K562 (cell line): ENCODE data around the gene SUPT3H. TPM values are rescaled to one million over a fixed set of nuclear protein-coding genes. Genes with fewer than 3 reads are reported as not detected.

Experiments
- BHLHE40 ChIP-seq: IDR thresholded peaks from 2 replicates; pipeline ENCODE4 v1.6.1; 2011; ENCODE audit warnings: low read length, improper control_type of control experiment
- CLOCK ChIP-seq: fragments of 250-450 bp; sonication (Bioruptor Pico); IDR thresholded peaks from 2 replicates; pipeline ENCODE4 v1.4.0; 2020; ENCODE audit warnings: mild to moderate bottlenecking, moderate library complexity, borderline replicate concordance
- CREB5 ChIP-seq: fragments of 250-450 bp; sonication (Bioruptor Pico); IDR thresholded peaks from 2 replicates; pipeline ENCODE4 v1.5.0; 2020; ENCODE audit warnings: mild to moderate bottlenecking
- DACH1 ChIP-seq: fragments of 450-650 bp; IDR thresholded peaks from 2 replicates; pipeline ENCODE4 v1.6.1; 2018; ENCODE audit not compliant: partially characterized antibody
- DMBX1 ChIP-seq: fragments of 250-450 bp; sonication (Bioruptor Pico); IDR thresholded peaks from 2 replicates; pipeline ENCODE4 v1.8.0; 2022; ENCODE audit warnings: inconsistent platforms, mild to moderate bottlenecking, moderate library complexity, borderline replicate concordance
- DPF2 ChIP-seq: fragments of 450-650 bp; IDR thresholded peaks from 2 replicates; pipeline ENCODE4 v1.6.1; 2016
- FOXA3 ChIP-seq, 2 experiments: fragments of 450-650 bp in 1 of 2; sonication (generic) in 1 of 2; formaldehyde crosslinking; IDR thresholded peaks in 1 of 2; conservative IDR thresholded peaks in 1 of 2; 2 replicates each; pipeline versions ENCODE4 v1.4.0 to v1.8.0; 2020 to 2022; ENCODE audit warnings: mild to moderate bottlenecking in 2 of 2, missing genetic modification reagents in 1 of 2
- L3MBTL2 ChIP-seq: fragments of 450-650 bp; IDR thresholded peaks from 2 replicates; pipeline ENCODE4 v1.6.1; 2016; ENCODE audit warnings: mild to moderate bottlenecking, moderate library complexity
- NONO ChIP-seq, 2 experiments: fragments of 200-400 bp in 1 of 2; fragments of 450-650 bp in 1 of 2; formaldehyde crosslinking in 1 of 2; IDR thresholded peaks; 2 replicates each; pipeline ENCODE4 v1.6.1; 2017; ENCODE audit warnings: low read depth in 2 of 2, mild to moderate bottlenecking in 2 of 2, moderate library complexity in 2 of 2, low read length in 1 of 2
- RB1 ChIP-seq: fragments of 450-650 bp; IDR thresholded peaks from 2 replicates; pipeline ENCODE4 v1.6.1; 2017; ENCODE audit warnings: low read depth, mild to moderate bottlenecking
- SIX5 ChIP-seq, 2 experiments: IDR thresholded peaks; 2 replicates each; pipeline ENCODE4 v1.6.1; 2011; ENCODE audit warnings: low read length in 2 of 2, borderline replicate concordance in 1 of 2, low read depth in 1 of 2, mild to moderate bottlenecking in 1 of 2, moderate library complexity in 1 of 2; ENCODE audit not compliant: insufficient read depth in 1 of 2
- SMC3 ChIP-seq: conservative IDR thresholded peaks from 2 replicates; pipeline ENCODE4 v1.6.1; 2011; ENCODE audit warnings: low read depth, low read length, improper control_type of control experiment; ENCODE audit not compliant: insufficient read depth
- TARDBP ChIP-seq: fragments of 450-650 bp; IDR thresholded peaks from 2 replicates; pipeline ENCODE4 v1.6.1; 2016
- VEZF1 ChIP-seq: fragments of 200-800 bp; sonication (Bioruptor generic); IDR thresholded peaks from 2 replicates; pipeline ENCODE4 v1.6.1; 2017; ENCODE audit warnings: missing genetic modification characterization, missing compliant biosample characterization
- XRCC4 ChIP-seq: IDR thresholded peaks from one replicate; pipeline ENCODE4 v1.6.1; 2011; ENCODE audit not compliant: insufficient read depth, insufficient read length; ENCODE audit errors: extremely low read depth
- ZBTB2 ChIP-seq: fragments of 450-650 bp; IDR thresholded peaks from 2 replicates; pipeline ENCODE4 v1.6.1; 2016; ENCODE audit warnings: antibody characterized with exemption
- ZKSCAN1 ChIP-seq: fragments of 150-350 bp; IDR thresholded peaks from 2 replicates; pipeline ENCODE4 v1.6.1; 2016; ENCODE audit warnings: low read depth, low read length
- ZNF277 ChIP-seq: fragments of 250-450 bp; sonication (Bioruptor Pico); IDR thresholded peaks from 2 replicates; pipeline ENCODE4 v1.8.0; 2022; ENCODE audit warnings: inconsistent platforms, mild to moderate bottlenecking, moderate library complexity, borderline replicate concordance
- ZZZ3 ChIP-seq: fragments of 450-650 bp; IDR thresholded peaks from 2 replicates; pipeline ENCODE4 v1.6.1; 2016; ENCODE audit warnings: antibody characterized with exemption, mild to moderate bottlenecking, moderate library complexity
- polyA plus RNA-seq, 8 experiments: library from polyadenylated mRNA; depleted of rRNA in 4 of 8; stranded (reverse) in 5 of 8; unstranded in 3 of 8; fragments of >200 nt; fragmentation: Nextera tagmentation in 2 of 8; fragmentation: Illumina TruSeq in 1 of 8; extraction: Ambion mirVana in 2 of 8; extraction: Trizol in 1 of 8; gene quantifications; 2 replicates each; pipeline versions ENCODE4 v1.2.1 to v1.2.3, GENCODE V29; 2011 to 2014; ENCODE audit warnings: inconsistent platforms in 1 of 8, missing spikeins in 1 of 8
- total RNA-seq, 7 experiments: library from RNA; depleted of rRNA in 6 of 7; stranded (reverse); fragments of >200 nt in 6 of 7; fragmentation: Illumina TruSeq in 2 of 7; extraction: Trizol in 2 of 7; gene quantifications; 2 replicates each; pipeline versions ENCODE4 v1.2.1 to v1.2.3, GENCODE V29; 2011 to 2021; ENCODE audit warnings: low replicate concordance in 1 of 7

SUPT3H gene
- total and polyA plus RNA-seq, 9 of the 15 experiments (the other 6 are each of a cell fraction or from before 2014, with no cell fraction given): 7.2 to 16.3 (median 11.9) TPM

- TF ChIP-seq ZNF277 (CRISPR knock-in tag): no peak
- peak; percentile 44 to 78; a peak in 2 of 4 replicates for TF ChIP-seq NONO (IDR thresholded peaks at IDR 0.05; ENCODE audit: low read depth in 2 of 2, low read length in 1 of 2)
- TF ChIP-seq RB1: peak; percentile 89
- peak; percentile 97 for TF ChIP-seq VEZF1 (CRISPR knock-in tag)
- no peak for TF ChIP-seq DMBX1
- TF ChIP-seq L3MBTL2: peak; percentile 90
- TF ChIP-seq BHLHE40: peak; percentile 32; the same call in 1 of the 2 replicates
- no peak for TF ChIP-seq DACH1
- no peak for TF ChIP-seq CLOCK
- peak; percentile 35 to 40; a peak in 2 of 4 replicates for TF ChIP-seq SIX5 (IDR thresholded peaks at IDR 0.05; ENCODE audit: borderline replicate concordance in 1 of 2, insufficient read depth in 1 of 2, low read depth in 1 of 2, low read length in 2 of 2)
- TF ChIP-seq ZBTB2: peak; percentile 86
- no peak for TF ChIP-seq ZZZ3
- TF ChIP-seq ZKSCAN1: peak; percentile 71; the same call in 1 of the 2 replicates
- 0 out of 2 replicates have a peak, but pooled peaks have one; percentile 35 for TF ChIP-seq SMC3
- no peak for TF ChIP-seq FOXA3 (CRISPR knock-in tag; conservative IDR thresholded peaks at IDR 0.05 in 1 of 2, IDR thresholded peaks at IDR 0.05 in 1 of 2)
- 0 out of 2 replicates have a peak, but pooled peaks have one; percentile 45 for TF ChIP-seq TARDBP
- TF ChIP-seq DPF2: peak; percentile 65; the same call in 1 of the 2 replicates
- TF ChIP-seq XRCC4: no peak
- no peak for TF ChIP-seq CREB5 (CRISPR knock-in tag)
These were observed at the start of gene SUPT3H (continued) for GRCh38 chr6:45377554-45378333.
